Naive thymus-derived CD8-positive, alpha-beta T cell (primary cell): ENCODE results near the gene HTR4. TPM values are rescaled to one million over a fixed set of nuclear protein-coding genes. Genes with fewer than 3 reads are reported as not detected.

Experiments
- ATAC-seq, 2 donors: fragments of 150-1000 bp; cut with Tn5 transposase in 1 of 2; sonication (Bioruptor Pico), chemical (Tn5 transposase) in 1 of 2; 1 replicate in 1 of 2; 2 replicates in 1 of 2; pipeline ENCODE4 v1.10.0; 2021; ENCODE audit warnings: mild to moderate bottlenecking in 2 of 2, moderate library complexity in 2 of 2
- POLR2A ChIA-PET: fragments of 350-600 bp; sonication (Branson Sonifier 250); formaldehyde crosslinking; loops from one replicate; lab custom pipeline; 2021; ENCODE audit warnings: antibody characterized with exemption; lab: Charles Lee
- DNase-seq, 10 donors: peaks; one replicate each; pipeline versions ENCODE4 v3.0.0 to v3.0.0-alpha.2; 2020 to 2022
- H3K27ac Mint-ChIP-seq, 10 donors: one replicate each; pipeline ENCODE4 v1.8.0; 2020 to 2022; ENCODE audit warnings: mild to moderate bottlenecking in 10 of 10, mixed read lengths in 10 of 10, moderate library complexity in 4 of 10, inconsistent platforms in 1 of 10
- H3K27me3 Mint-ChIP-seq, 5 donors: one replicate each; pipeline ENCODE4 v1.8.0; 2021 to 2022; ENCODE audit warnings: mixed read lengths in 5 of 5
- H3K36me3 Mint-ChIP-seq, 3 donors: one replicate each; pipeline ENCODE4 v1.8.0; 2020 to 2022; ENCODE audit warnings: mixed read lengths in 3 of 3, mild to moderate bottlenecking in 2 of 3, inconsistent platforms in 1 of 3
- H3K4me1 Mint-ChIP-seq, 4 donors: one replicate each; pipeline ENCODE4 v1.8.0; 2021 to 2022; ENCODE audit warnings: mixed read lengths in 4 of 4
- H3K4me3 Mint-ChIP-seq, 10 donors: one replicate each; pipeline ENCODE4 v1.8.0; 2020 to 2022; ENCODE audit warnings: mild to moderate bottlenecking in 10 of 10, mixed read lengths in 10 of 10, moderate library complexity in 6 of 10, inconsistent platforms in 1 of 10
- H3K9me3 Mint-ChIP-seq, 9 donors: one replicate each; pipeline ENCODE4 v1.8.0; 2020 to 2022; ENCODE audit warnings: mixed read lengths in 9 of 9, mild to moderate bottlenecking in 3 of 9, inconsistent platforms in 1 of 9, moderate library complexity in 1 of 9
- polyA plus RNA-seq, 3 donors: library from polyadenylated mRNA; unstranded; fragments of 300-500 nt; fragmentation: Illumina TruSeq; gene quantifications; one replicate each; pipeline ENCODE4 v1.2.3, GENCODE V29; 2021
- total RNA-seq, 8 experiments: library from RNA in 2 of 8; stranded (reverse) in 2 of 8; gene quantifications; one replicate each; pipeline ENCODE4 v1.2.3 and lab custom pipeline; 2021 to 2026

HTR4 gene
- total and polyA plus RNA-seq, 5 experiments from 2014 or later: not detected

DNA sequence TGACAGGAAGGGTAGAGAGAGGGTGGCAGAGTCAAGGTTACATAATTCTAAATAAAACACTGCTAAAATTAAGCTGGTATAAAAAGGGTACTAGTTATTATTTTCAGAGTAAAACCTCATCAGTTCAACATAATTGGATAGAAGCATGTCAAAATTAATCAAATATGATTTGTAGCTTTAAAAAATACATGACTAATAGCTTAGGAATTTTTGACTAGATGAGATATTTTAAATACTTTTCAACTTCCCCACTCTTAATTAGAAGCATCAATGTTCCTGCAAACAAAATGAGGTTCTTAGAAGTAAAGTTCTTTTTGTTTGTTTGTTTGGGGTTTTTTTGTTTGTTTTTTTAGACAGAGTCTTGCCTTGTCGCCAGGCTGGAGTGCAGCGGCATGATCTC is 29.1 kb downstream of the HTR4 start:
- no peak overlapping the region for H3K4me3 Mint-ChIP-seq
- POLR2A ChIA-PET: no interaction called here

DNA sequence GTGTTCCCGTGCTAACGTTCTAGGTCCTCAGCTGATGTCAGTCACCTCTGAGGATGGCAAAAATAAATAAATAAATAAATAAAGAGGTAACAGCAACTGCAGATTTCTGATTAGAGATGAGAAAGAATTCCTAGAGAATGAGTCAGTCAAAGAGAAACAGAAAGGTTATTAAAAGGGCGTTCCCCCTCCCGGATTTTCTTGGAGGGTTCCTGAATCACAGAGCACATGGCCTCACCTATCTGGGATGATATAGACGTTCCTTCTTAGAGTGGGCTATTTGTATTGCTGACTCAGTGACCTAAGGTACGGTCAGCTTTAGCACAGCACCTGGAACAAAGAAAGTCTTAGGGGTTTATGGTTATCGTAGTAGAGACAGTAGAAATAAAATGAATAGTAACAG is 30.6 kb downstream of the HTR4 start:
- no peaks in the 10 kb centered on the region for H3K36me3 Mint-ChIP-seq
- peaks cover 5 to 18% (median 11%) of the 10 kb centered on the region in 5 donors for H3K27me3 Mint-ChIP-seq
- H3K4me3 Mint-ChIP-seq: no peak overlapping the region
- ATAC-seq (no peak), DNase-seq (no peak)
- peaks cover 12 to 32% (median 20%) of the 10 kb centered on the region in 4 donors for H3K4me1 Mint-ChIP-seq
- POLR2A ChIA-PET: no interaction called here
- H3K9me3 Mint-ChIP-seq: no peaks in the 10 kb centered on the region
- no peak overlapping the region for H3K27ac Mint-ChIP-seq

More for the DNA sequence above, 29.1 kb downstream of the HTR4 start:
- Mint-ChIP-seq H3K27ac (no peak overlapping the region), H3K36me3 (no peaks in the 10 kb centered on the region), H3K27me3 (peaks cover 7 to 16% (median 9%) of the 10 kb centered on the region in 5 donors), H3K9me3 (no peaks in the 10 kb centered on the region), H3K4me1 (peaks cover 4 to 19% (median 10%) of the 10 kb centered on the region in 4 donors)
- DNase-seq (no peak), ATAC-seq (no peak)

DNA sequence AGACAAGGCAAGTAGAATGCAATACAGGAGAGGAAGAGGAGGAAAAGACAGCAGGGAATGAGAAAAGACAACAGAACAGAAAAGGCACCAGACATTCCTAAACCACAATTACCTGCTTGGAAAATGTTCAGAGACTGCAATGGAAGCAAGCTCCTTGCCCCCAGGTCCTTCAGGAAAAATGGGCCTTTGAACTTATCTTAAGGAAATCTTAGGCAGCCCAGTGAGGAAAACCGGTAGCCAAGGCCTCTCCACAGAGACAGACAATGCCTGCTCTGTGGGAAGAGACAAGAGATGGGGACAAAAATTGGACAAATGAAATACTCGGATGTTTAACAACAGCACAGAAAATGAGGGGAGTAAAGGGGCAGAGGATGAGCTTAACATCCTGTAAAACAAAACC is 31.2 kb downstream of the HTR4 start:
- POLR2A ChIA-PET: no interaction called here
- Mint-ChIP-seq H3K27ac (peak overlapping the region in 1 of 10 donors; percentile 16), H3K9me3 (no peaks in the 10 kb centered on the region), H3K27me3 (peaks cover 5 to 19% (median 11%) of the 10 kb centered on the region in 5 donors), H3K4me1 (peaks cover 14 to 34% (median 21%) of the 10 kb centered on the region in 4 donors), H3K36me3 (no peaks in the 10 kb centered on the region), H3K4me3 (no peak overlapping the region)
- ATAC-seq: no peak
- no peak for DNase-seq

DNA sequence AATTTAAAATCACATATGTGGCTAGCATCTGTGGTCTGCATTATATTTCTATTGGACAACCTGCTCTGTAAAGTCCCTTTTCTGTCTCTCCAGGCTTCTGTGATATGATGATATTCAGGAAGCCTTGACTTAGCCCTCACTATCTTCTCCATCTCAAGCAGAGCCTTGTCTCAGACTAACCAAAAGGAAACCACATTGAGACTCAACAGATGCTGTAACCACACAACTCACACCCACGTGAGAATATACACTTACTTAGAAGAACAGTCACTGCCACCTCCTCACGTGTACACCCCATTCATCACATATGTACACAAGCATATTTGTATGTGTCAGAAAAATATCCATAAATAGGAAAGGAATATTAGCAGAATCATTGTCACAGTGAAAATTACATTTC is 33.6 kb downstream of the HTR4 start:
- POLR2A ChIA-PET: no interaction called here
- peak; percentile 68 to 92 for ATAC-seq
- H3K27ac Mint-ChIP-seq: peak overlapping the region in 3 of 10 donors; percentile 1 to 22 (median 3)

DNA sequence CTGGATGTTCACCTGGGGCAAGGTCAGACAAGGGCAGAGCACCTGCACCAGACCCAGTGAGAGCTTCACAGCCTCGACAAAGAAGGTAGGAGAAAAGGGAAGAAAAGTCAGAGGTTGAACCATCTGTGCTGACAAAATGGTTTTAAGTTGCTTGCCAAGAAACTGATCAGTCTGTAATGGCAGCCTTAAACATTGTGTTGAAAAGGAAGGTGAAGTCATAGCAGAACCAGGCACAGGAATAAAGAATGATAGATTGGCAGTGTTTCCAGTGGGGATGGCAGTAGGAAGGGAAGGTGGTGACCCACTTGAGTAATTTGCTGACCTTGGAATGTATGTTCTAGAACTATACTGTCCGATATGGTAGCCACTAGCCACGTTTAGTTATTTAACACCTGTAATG is 34.2 kb downstream of the HTR4 start:
- DNase-seq (no peak), ATAC-seq (no peak)
- Mint-ChIP-seq H3K4me3 (peak overlapping the region in 6 of 10 donors; percentile 0 to 12 (median 8)), H3K27ac (peak overlapping the region in 6 of 10 donors; percentile 2 to 79 (median 10)), H3K27me3 (peaks cover 5 to 13% (median 9%) of the 10 kb centered on the region in 5 donors), H3K36me3 (no peaks in the 10 kb centered on the region), H3K4me1 (peaks cover 14 to 34% (median 21%) of the 10 kb centered on the region in 4 donors), H3K9me3 (peaks cover 0 to 2% (median 0%) of the 10 kb centered on the region in 9 donors)
- POLR2A ChIA-PET: no interaction called here

More for the DNA sequence above, 33.6 kb downstream of the HTR4 start:
- Mint-ChIP-seq H3K9me3 (peaks cover 0 to 2% (median 0%) of the 10 kb centered on the region in 9 donors), H3K4me3 (peak overlapping the region in 4 of 10 donors; percentile 13 to 46 (median 22)), H3K27me3 (peaks cover 5 to 13% (median 9%) of the 10 kb centered on the region in 5 donors), H3K4me1 (peaks cover 14 to 34% (median 21%) of the 10 kb centered on the region in 4 donors), H3K36me3 (no peaks in the 10 kb centered on the region)
- peak in 4 of 10 donors; percentile 6 to 55 (median 32) for DNase-seq

DNA sequence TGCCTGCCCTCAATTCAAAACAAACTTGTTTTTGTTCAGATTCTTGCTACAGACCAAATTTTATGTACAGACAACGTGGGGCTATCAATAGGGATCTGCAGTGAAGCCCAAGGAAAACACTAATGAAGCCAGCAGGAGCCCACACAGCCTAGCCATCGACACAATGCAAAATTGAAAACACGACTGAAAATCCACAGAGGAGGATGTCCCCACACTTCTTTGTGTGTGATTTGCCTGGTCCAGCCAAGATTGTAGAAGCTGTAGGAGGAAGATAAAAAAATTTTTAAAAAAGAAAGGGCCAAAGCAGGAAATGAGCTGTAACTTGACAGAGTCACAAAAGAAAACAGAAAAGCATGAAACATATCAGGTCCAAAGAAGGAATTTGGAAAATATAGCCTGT is 34.8 kb downstream of the HTR4 start:
- Mint-ChIP-seq H3K36me3 (no peaks in the 10 kb centered on the region), H3K4me1 (peaks cover 14 to 34% (median 21%) of the 10 kb centered on the region in 4 donors), H3K27ac (peak overlapping the region in 2 of 10 donors; percentile 10 to 79), H3K4me3 (peak overlapping the region in 3 of 10 donors; percentile 0 to 44 (median 6)), H3K27me3 (peaks cover 5 to 13% (median 6%) of the 10 kb centered on the region in 5 donors), H3K9me3 (peaks cover 0 to 2% (median 0%) of the 10 kb centered on the region in 9 donors)
- POLR2A ChIA-PET: no interaction called here
- DNase-seq (no peak), ATAC-seq (no peak)

DNA sequence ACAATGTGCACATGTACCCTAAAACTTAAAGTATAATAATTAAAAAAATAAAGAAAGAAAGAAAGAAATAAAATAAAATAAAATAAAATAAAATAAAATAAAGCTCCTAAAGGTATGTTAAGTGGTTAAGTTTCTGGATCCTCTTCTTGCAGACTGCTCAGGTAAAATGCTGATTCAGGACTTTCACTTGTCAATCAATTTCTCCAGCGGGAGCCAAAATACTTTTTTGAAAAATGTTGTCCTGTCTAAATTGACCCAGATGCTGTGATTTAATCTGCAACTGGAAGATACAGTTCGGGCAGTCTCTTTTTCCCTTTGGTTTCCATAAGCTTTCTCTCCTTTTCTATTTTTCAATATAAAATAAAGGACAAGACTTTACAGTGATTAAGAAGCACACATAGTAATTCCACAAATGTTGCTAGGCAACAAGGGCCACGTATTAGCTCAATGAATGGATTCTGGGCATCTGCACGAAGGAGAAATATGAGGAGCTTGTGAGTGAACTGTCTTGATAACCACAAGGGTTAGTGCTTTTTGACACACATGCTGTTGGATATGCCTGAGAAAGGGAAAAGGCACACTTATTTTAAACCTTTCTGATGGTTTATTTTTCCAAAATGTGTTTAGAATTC is 38.6 kb downstream of the HTR4 start:
- H3K4me1 Mint-ChIP-seq: peaks cover 12 to 20% (median 15%) of the 10 kb centered on the region in 4 donors
- H3K36me3 Mint-ChIP-seq: no peaks in the 10 kb centered on the region
- H3K9me3 Mint-ChIP-seq: peaks cover 0 to 2% (median 0%) of the 10 kb centered on the region in 9 donors
- peaks cover 0 to 3% (median 0%) of the 10 kb centered on the region in 5 donors for H3K27me3 Mint-ChIP-seq
- DNase-seq (no peak), ATAC-seq (no peak)
- no peak overlapping the region for H3K27ac Mint-ChIP-seq
- POLR2A ChIA-PET: no interaction called here
- H3K4me3 Mint-ChIP-seq: no peak overlapping the region

DNA sequence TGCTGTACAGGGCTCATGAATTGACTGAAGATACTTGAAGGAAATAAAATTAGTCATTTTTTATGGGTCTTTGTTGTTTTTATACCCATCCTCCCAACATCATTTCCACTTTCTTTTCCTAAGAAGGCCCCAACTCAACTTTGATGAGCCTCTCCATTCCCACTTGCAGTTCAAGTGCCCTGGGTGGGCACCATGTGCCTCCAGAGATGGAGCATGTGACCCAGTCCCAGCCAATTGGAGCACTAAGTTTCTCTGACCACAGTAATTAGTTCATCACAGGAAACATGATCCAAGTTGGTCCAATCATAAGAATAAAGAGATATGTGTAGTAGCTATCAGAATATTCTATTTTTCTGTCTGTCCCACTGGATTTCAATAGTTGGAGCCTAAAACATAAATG is 46.9 kb downstream of the HTR4 start:
- H3K4me3 Mint-ChIP-seq: no peak overlapping the region
- no peak overlapping the region for H3K27ac Mint-ChIP-seq
- peaks cover 0 to 3% (median 0%) of the 10 kb centered on the region in 9 donors for H3K9me3 Mint-ChIP-seq
- POLR2A ChIA-PET: no interaction called here
- peaks cover 0 to 6% (median 0%) of the 10 kb centered on the region in 5 donors for H3K27me3 Mint-ChIP-seq
- H3K4me1 Mint-ChIP-seq: no peaks in the 10 kb centered on the region
- H3K36me3 Mint-ChIP-seq: no peaks in the 10 kb centered on the region
- DNase-seq: no peak
- ATAC-seq: no peak

DNA sequence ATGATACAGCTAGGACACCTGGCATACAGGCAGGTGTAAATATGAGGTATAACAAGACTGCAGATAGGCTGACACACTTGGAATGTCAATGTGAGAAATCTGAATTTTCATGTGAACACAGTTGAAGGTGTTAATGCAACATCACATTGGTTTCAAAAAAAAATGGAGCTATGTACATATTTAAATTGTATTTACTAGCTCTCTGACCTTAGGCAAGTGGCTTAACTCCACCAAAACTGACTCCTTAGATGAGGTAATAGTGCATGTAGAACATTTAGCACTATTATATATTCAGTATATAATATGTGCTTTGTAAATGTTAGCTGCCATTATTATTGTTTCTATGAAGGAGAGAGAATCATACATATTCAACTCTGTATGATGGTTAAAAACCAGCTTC is 48.0 kb downstream of the HTR4 start:
- Mint-ChIP-seq H3K4me1 (no peaks in the 10 kb centered on the region), H3K9me3 (peaks cover 0 to 3% (median 0%) of the 10 kb centered on the region in 9 donors), H3K36me3 (no peaks in the 10 kb centered on the region), H3K27me3 (peaks cover 0 to 6% (median 0%) of the 10 kb centered on the region in 5 donors), H3K4me3 (no peak overlapping the region), H3K27ac (no peak overlapping the region)
- no peak for ATAC-seq
- DNase-seq: no peak
- POLR2A ChIA-PET: no interaction called here

DNA sequence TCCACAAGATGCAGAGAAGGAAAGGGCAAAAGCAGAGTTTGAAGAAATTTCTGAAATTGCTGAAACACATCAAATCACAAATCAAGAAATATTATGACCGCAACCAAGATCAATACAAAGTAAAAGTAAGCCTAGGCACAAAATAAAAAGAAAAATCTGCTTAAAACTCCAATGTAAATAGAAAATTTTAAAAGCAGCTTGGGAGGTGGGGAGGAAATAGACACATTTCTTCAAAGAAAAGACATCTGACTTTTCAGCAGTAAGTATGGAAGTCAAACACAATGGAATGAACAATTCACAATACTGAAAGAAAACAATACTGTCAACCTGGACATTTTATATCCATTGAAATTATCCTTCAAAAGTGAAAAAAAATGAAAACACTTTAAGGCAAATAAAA is 55.1 kb downstream of the HTR4 start:
- H3K27ac Mint-ChIP-seq: no peak overlapping the region
- H3K9me3 Mint-ChIP-seq: peaks cover 0 to 21% (median 10%) of the 10 kb centered on the region in 9 donors
- POLR2A ChIA-PET: no interaction called here
- no peaks in the 10 kb centered on the region for H3K4me1 Mint-ChIP-seq
- H3K4me3 Mint-ChIP-seq: no peak overlapping the region
- DNase-seq (no peak), ATAC-seq (no peak)
- H3K36me3 Mint-ChIP-seq: peaks cover 0 to 6% (median 3%) of the 10 kb centered on the region in 3 donors
- peaks cover 5 to 34% (median 9%) of the 10 kb centered on the region in 5 donors for H3K27me3 Mint-ChIP-seq

DNA sequence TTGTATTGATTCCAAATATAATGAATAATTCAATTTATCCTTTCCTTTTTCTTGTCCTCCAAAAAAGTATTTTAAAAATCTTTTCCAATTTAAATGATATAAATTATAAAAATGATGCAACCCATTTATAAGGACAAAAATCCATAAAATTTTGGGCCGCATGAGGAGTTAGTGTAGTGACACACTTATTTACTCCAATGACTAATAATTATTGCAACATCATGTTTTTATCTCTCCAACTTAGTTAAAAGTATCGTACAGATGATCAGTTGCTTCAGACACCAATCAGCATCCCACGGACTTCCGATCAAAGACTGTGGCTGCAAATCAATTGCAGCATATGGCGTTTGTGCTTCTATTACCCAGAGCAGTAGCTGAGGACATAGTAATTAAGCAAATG is 58.6 kb downstream of the HTR4 start:
- no peaks in the 10 kb centered on the region for H3K4me1 Mint-ChIP-seq
- H3K27ac Mint-ChIP-seq: no peak overlapping the region
- no peak for ATAC-seq
- H3K36me3 Mint-ChIP-seq: peaks cover 0 to 6% (median 3%) of the 10 kb centered on the region in 3 donors
- no peak overlapping the region for H3K4me3 Mint-ChIP-seq
- POLR2A ChIA-PET: no interaction called here
- DNase-seq: no peak
- peaks cover 0 to 21% (median 10%) of the 10 kb centered on the region in 9 donors for H3K9me3 Mint-ChIP-seq
- peaks cover 7 to 34% (median 17%) of the 10 kb centered on the region in 5 donors for H3K27me3 Mint-ChIP-seq

DNA sequence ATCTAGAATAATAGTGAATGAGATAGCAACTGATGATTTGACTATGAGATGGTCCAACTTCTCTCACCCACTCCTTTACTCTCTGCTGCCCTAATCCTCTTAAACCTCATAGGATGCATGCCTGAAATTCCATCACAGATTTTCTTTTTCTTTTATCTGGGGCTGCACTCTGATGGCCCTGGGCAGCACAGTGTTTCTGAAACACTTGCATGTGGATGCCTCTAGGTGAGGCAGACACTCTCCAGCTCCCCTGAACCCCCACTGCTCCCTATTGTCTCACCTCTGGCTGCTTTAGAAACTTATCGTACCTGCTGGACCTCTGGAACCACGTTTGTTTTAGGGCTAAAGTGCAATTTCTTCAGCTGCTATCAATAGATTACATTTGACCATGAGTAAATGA is 67.5 kb downstream of the HTR4 start:
- no peaks in the 10 kb centered on the region for H3K36me3 Mint-ChIP-seq
- peaks cover 0 to 2% (median 0%) of the 10 kb centered on the region in 9 donors for H3K9me3 Mint-ChIP-seq
- no peak for DNase-seq
- H3K27me3 Mint-ChIP-seq: peaks cover 0 to 10% (median 0%) of the 10 kb centered on the region in 5 donors
- H3K4me1 Mint-ChIP-seq: no peaks in the 10 kb centered on the region
- POLR2A ChIA-PET: no interaction called here
- no peak for ATAC-seq
- H3K4me3 Mint-ChIP-seq: no peak overlapping the region
- no peak overlapping the region for H3K27ac Mint-ChIP-seq

DNA sequence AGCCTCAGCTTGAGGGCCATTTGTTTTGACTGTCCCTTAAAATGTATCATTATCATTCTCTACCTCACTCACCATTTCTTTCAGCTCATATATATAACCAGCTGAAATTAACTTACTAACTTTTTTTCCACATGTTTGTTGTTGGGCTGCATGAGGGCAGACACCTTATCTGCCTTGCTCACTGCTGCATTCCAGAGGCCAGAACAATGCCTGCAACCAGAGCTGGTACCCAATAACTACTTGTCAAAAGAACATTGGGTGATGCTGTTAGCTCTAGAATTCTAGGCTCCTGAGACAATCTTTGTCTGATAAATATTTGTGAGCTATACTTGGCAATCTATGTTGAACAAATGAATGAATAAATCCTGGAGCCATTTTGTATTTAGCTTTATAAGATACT is 68.3 kb downstream of the HTR4 start:
- no peak overlapping the region for H3K27ac Mint-ChIP-seq
- DNase-seq: no peak
- ATAC-seq: no peak
- H3K4me3 Mint-ChIP-seq: no peak overlapping the region
- H3K4me1 Mint-ChIP-seq: no peaks in the 10 kb centered on the region
- POLR2A ChIA-PET: no interaction called here
- peaks cover 0 to 10% (median 0%) of the 10 kb centered on the region in 5 donors for H3K27me3 Mint-ChIP-seq
- no peaks in the 10 kb centered on the region for H3K36me3 Mint-ChIP-seq
- peaks cover 0 to 5% (median 0%) of the 10 kb centered on the region in 9 donors for H3K9me3 Mint-ChIP-seq
